ENCODE data around the gene RCBTB1.

GRCh38 chr13:49530457-49530856 is 54.9 kb downstream of the RCBTB1 start:
- TF ChIP-seq EHMT2 (IDR thresholded peaks at IDR 0.05; ENCODE audit: low read depth): no peak
- no peak for TF ChIP-seq CTCF (IDR thresholded peaks at IDR 0.05)
- no peak for TF ChIP-seq HEYL (CRISPR knock-in tag; IDR thresholded peaks at IDR 0.05)
- no peak for TF ChIP-seq POLR2A (IDR thresholded peaks at IDR 0.05; ENCODE audit: low read length)
- TF ChIP-seq SREBF2 (IDR thresholded peaks at IDR 0.05): no peak
- TF ChIP-seq ATOH8 (CRISPR knock-in tag; IDR thresholded peaks at IDR 0.05; ENCODE audit: low read depth): no peak
- no peak for TF ChIP-seq NPAS2 (CRISPR knock-in tag; IDR thresholded peaks at IDR 0.05; ENCODE audit: borderline replicate concordance)
- TF ChIP-seq RCOR1 (IDR thresholded peaks at IDR 0.05; ENCODE audit: low read depth, low read length): no peak
- TF ChIP-seq HOXA7 (CRISPR knock-in tag; IDR thresholded peaks at IDR 0.05): no peak
- no peak for TF ChIP-seq RAD21 (conservative IDR thresholded peaks at IDR 0.05 in 1 of 2, IDR thresholded peaks at IDR 0.05 in 1 of 2)
- TF ChIP-seq REST (IDR thresholded peaks at IDR 0.05): no peak
- TF ChIP-seq ESRRA (IDR thresholded peaks at IDR 0.05; ENCODE audit: borderline replicate concordance, low read length): no peak
- TF ChIP-seq BCL3 (IDR thresholded peaks at IDR 0.05): no peak
- no peak for TF ChIP-seq SMC3 (IDR thresholded peaks at IDR 0.05)
